Endothelial cell of umbilical vein (primary cell): ENCODE measurements around the gene CDH15. TPM values are rescaled to one million over a fixed set of nuclear protein-coding genes. Genes with fewer than 3 reads are reported as not detected.
"Not testable (repeated sequence)": the region's sequence is repeated elsewhere in the genome, so short reads cannot be mapped to it uniquely, and the experiment has no call there.

Source experiments
- BruUV-seq: library from RNA; stranded (reverse); fragments of 400-500 nt; replicated peaks from 2 replicates; lab custom pipeline; 2021; lab: Mats Ljungman, UMichigan
- CTCF ChIA-PET: fragments of 300-600, 350-600 bp; sonication (Branson Sonifier 250); formaldehyde crosslinking; loops from one replicate; lab custom pipeline; 2021; ENCODE audit warnings: antibody characterized with exemption, inconsistent platforms; lab: Charles Lee
- POLR2A ChIA-PET: fragments of 300-600, 350-600 bp; sonication (Branson Sonifier 250); formaldehyde crosslinking; loops from one replicate; lab custom pipeline; 2021; ENCODE audit warnings: antibody characterized with exemption, inconsistent platforms; lab: Charles Lee
- DNase-seq: peaks from one replicate; pipeline ENCODE4 v3.0.0-alpha.2; 2011; ENCODE audit warnings: low read depth, low spot score
- FAIRE-seq: peaks from 2 replicates; lab custom pipeline; 2011; peaks lifted over from hg19 to GRCh38; lab: Jason Lieb, UNC
- H2AFZ ChIP-seq: 2 replicates; pipeline ENCODE4 v1.6.0; 2012; ENCODE audit warnings: low read depth, low read length, control low read depth, inconsistent platforms
- H3K27ac ChIP-seq: 2 replicates; pipeline ENCODE4 v1.5.1; 2011; ENCODE audit warnings: low read depth, mild to moderate bottlenecking, control low read depth, low read length, moderate library complexity; ENCODE audit not compliant: insufficient read depth
- H3K27me3 ChIP-seq, 2 experiments: 2 replicates each; pipeline versions ENCODE4 v1.6.0 to v1.6.1; 2011; ENCODE audit warnings: low read length in 2 of 2, mixed read lengths in 1 of 2; ENCODE audit not compliant: control insufficient read depth in 2 of 2, insufficient read depth in 2 of 2
- H3K36me3 ChIP-seq, 2 experiments: 2 replicates in 1 of 2; 3 replicates in 1 of 2; pipeline ENCODE4 v1.5.1; 2011; ENCODE audit warnings: low read length in 2 of 2, mild to moderate bottlenecking in 1 of 2, moderate library complexity in 1 of 2; ENCODE audit not compliant: control insufficient read depth in 2 of 2, insufficient read depth in 2 of 2; ENCODE audit errors: extremely low read depth in 1 of 2
- H3K4me1 ChIP-seq: 3 replicates; pipeline ENCODE4 v1.5.1; 2011; ENCODE audit warnings: mild to moderate bottlenecking, low read length; ENCODE audit not compliant: control insufficient read depth, insufficient read depth; ENCODE audit errors: extremely low read depth
- H3K4me2 ChIP-seq: 2 replicates; pipeline ENCODE4 v1.6.1; 2011; ENCODE audit warnings: low read length, control low read depth, mixed read lengths; ENCODE audit not compliant: insufficient read depth
- H3K4me3 ChIP-seq, 3 experiments: fragments of 200-600 bp in 1 of 3; sonication (generic), shearing (Covaris generic) in 1 of 3; replicated peaks in 1 of 3; 2 replicates each; pipeline ENCODE4 v1.5.1; 2011 to 2016; ENCODE audit warnings: control low read depth in 3 of 3, low read length in 3 of 3, mild to moderate bottlenecking in 2 of 3, inconsistent platforms in 1 of 3, low read depth in 1 of 3, moderate library complexity in 1 of 3; ENCODE audit not compliant: insufficient read depth in 1 of 3
- H3K79me2 ChIP-seq: 2 replicates; pipeline ENCODE4 v1.6.0; 2012; ENCODE audit warnings: low read length, inconsistent platforms; ENCODE audit not compliant: control insufficient read depth, insufficient read depth
- H3K9ac ChIP-seq: replicated peaks from 2 replicates; pipeline ENCODE3; 2011; ENCODE audit warnings: low read length, control low read depth; ENCODE audit not compliant: insufficient read depth; ENCODE audit errors: extremely low read depth
- H3K9me1 ChIP-seq: replicated peaks from 3 replicates; pipeline ENCODE4 v1.6.0; 2011; ENCODE audit warnings: mild to moderate bottlenecking, low read length; ENCODE audit not compliant: control insufficient read depth, insufficient read depth; ENCODE audit errors: extremely low read depth
- H3K9me3 ChIP-seq: replicated peaks from 2 replicates; pipeline ENCODE4 v1.5.1; 2012; ENCODE audit warnings: low read length, inconsistent platforms; ENCODE audit not compliant: control insufficient read depth, insufficient read depth
- H4K20me1 ChIP-seq: replicated peaks from 2 replicates; pipeline ENCODE3; 2011; ENCODE audit warnings: mild to moderate bottlenecking, low read length; ENCODE audit not compliant: control insufficient read depth, insufficient read depth; ENCODE audit errors: extremely low read depth
- EZH2 ChIP-seq: IDR thresholded peaks from 2 replicates; pipeline ENCODE4 v1.6.1; 2012; ENCODE audit warnings: borderline replicate concordance, low read depth, mild to moderate bottlenecking, moderate library complexity, low read length, inconsistent platforms; ENCODE audit not compliant: severe bottlenecking
- FOS ChIP-seq: IDR thresholded peaks from 2 replicates; pipeline ENCODE4 v1.6.1; 2011; ENCODE audit warnings: mild to moderate bottlenecking, low read length, moderate library complexity, borderline replicate concordance; ENCODE audit not compliant: insufficient read depth
- GATA2 ChIP-seq: IDR thresholded peaks from 2 replicates; pipeline ENCODE4 v1.7.0; 2011; ENCODE audit warnings: low read depth, mild to moderate bottlenecking, moderate library complexity, mixed read lengths, low read length; ENCODE audit not compliant: insufficient read length, insufficient read depth
- JUN ChIP-seq: IDR thresholded peaks from 2 replicates; pipeline ENCODE4 v1.6.1; 2011; ENCODE audit warnings: borderline replicate concordance, low read depth; ENCODE audit not compliant: insufficient read length, insufficient read depth
- MYC ChIP-seq: IDR thresholded peaks from one replicate; pipeline ENCODE4 v1.6.1; 2011; ENCODE audit warnings: mild to moderate bottlenecking, low read depth, low read length
- POLR2A ChIP-seq: IDR thresholded peaks from 2 replicates; pipeline ENCODE4 v1.6.1; 2012; ENCODE audit warnings: low read depth, mild to moderate bottlenecking, control low read depth, low read length
- POLR2AphosphoS5 ChIP-seq: IDR thresholded peaks from 2 replicates; pipeline ENCODE4 v1.6.1; 2012; ENCODE audit warnings: low read depth, mild to moderate bottlenecking, control low read depth, low read length, moderate library complexity; ENCODE audit not compliant: insufficient read depth
- dilution Hi-C: fragments of 300-500 bp; cut with MboI; formaldehyde crosslinking; loops from one replicate; pipeline ENCODE4 v1.15.0; 2019; ENCODE audit warnings: low sequenced_read_pairs; ENCODE audit not compliant: extremely low pct_ligation_motif_present
- intact Hi-C: fragments of 100-400 bp; cut with micrococcal nuclease; formaldehyde crosslinking; loops from one replicate; pipeline ENCODE4 v1.10.0; 2022
- polyA plus RNA-seq, 4 experiments: library from polyadenylated mRNA; depleted of rRNA in 3 of 4; stranded (reverse) in 3 of 4; unstranded in 1 of 4; fragments of >200 nt; gene quantifications; 2 replicates each; pipeline versions ENCODE4 v1.2.1 to v1.2.3, GENCODE V29; 2011 to 2012; ENCODE audit warnings: missing spikeins in 1 of 4
- total RNA-seq: library from RNA; stranded (reverse); gene quantifications from 2 replicates; pipeline ENCODE4 v1.2.3, GENCODE V29; 2021
- TF ChIP-seq, protein P1 (sequence below): IDR thresholded peaks from 2 replicates; pipeline ENCODE4 v1.6.1; 2011; ENCODE audit not compliant: insufficient read depth, insufficient read length
- TF ChIP-seq, protein P2 (sequence below), 2 donors: IDR thresholded peaks; 1 replicate in 1 of 2; 2 replicates in 1 of 2; pipeline ENCODE4 v1.5.1; 2011; ENCODE audit warnings: low read length in 2 of 2, mild to moderate bottlenecking in 2 of 2, moderate library complexity in 2 of 2, control low read depth in 1 of 2, inconsistent platforms in 1 of 2, low read depth in 1 of 2; ENCODE audit not compliant: insufficient read depth in 1 of 2; ENCODE audit errors: extremely low read depth in 1 of 2

The CDH15 gene
- total and polyA plus RNA-seq, 2 donors (not counting 3 experiments of a cell fraction or from before 2014, with no cell fraction given) = 0.44 TPM; not detected in 1

DNA sequence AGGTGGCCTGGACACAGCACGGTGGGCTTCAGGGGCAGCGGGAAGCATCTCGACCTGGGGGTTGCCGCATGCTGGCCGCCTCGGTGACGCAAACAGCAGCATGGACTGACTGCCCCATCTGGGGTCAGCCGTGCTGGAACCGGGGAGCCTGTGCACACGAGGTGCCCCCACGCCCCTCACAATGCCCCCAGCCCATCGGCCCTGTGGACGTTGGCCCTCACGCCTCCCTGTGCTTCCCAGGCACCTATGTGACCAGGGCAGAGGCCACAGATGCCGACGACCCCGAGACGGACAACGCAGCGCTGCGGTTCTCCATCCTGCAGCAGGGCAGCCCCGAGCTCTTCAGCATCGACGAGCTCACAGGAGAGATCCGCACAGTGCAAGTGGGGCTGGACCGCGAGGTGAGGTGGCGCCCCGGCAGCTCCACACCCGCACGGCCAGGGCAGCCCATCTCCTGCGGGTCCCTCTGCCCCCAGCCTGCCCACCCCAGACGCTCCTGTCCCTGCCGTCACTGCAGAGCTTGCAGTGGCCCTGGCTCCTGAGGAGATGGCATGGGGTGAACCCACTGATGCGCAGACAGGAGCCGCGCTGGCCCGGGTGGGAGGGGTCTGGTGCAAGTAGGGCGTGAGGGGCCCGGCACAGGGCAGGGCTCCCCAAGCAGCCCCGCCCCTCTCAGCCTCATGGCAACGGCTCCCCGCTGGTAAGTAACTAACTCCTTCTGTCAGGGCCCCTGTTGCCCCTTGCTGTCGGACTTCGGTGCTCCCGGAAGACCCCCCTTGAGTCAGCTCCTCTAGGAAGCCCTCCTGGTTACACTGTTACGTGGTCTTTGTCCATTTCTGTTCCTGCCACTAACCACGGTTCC lies 13.6 kb downstream of the CDH15 start:
- intact Hi-C loops (no loop called here), dilution Hi-C loops (no loop called here)
- FAIRE-seq (no peak), DNase-seq (no peak)
- Histone ChIP-seq H3K9me3 (no peaks in the 10 kb centered on the region), H3K27me3 (peaks cover 0 to 4% of the 10 kb centered on the region in 2 experiments), H4K20me1 (no peaks in the 10 kb centered on the region), H3K79me2 (no peaks in the 10 kb centered on the region), H3K27ac (no peak overlapping the region), H3K9me1 (no peaks in the 10 kb centered on the region), H3K9ac (no peak overlapping the region), H2AFZ (no peak overlapping the region), H3K4me3 (no peak overlapping the region), H3K4me1 (no peaks in the 10 kb centered on the region), H3K36me3 (no peaks in the 10 kb centered on the region), H3K4me2 (no peak overlapping the region)
- CTCF ChIA-PET = interaction anchor here (1.4 to 1.8 kb wide), 2 partner anchors 8 to 11 kb away, joined by 4 read pairs; no protein-coding TSS in a partner anchor
- POLR2A ChIA-PET = no interaction called here
- BruUV-seq = no TSS peak
- TF ChIP-seq POLR2A (no peak), FOS (no peak), MYC (no peak), POLR2AphosphoS5 (no peak), EZH2 (no peak), GATA2 (no peak), JUN (no peak)
- TF ChIP-seq, protein P1, sequence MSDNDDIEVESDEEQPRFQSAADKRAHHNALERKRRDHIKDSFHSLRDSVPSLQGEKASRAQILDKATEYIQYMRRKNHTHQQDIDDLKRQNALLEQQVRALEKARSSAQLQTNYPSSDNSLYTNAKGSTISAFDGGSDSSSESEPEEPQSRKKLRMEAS = no peak
- TF ChIP-seq, protein P2, sequence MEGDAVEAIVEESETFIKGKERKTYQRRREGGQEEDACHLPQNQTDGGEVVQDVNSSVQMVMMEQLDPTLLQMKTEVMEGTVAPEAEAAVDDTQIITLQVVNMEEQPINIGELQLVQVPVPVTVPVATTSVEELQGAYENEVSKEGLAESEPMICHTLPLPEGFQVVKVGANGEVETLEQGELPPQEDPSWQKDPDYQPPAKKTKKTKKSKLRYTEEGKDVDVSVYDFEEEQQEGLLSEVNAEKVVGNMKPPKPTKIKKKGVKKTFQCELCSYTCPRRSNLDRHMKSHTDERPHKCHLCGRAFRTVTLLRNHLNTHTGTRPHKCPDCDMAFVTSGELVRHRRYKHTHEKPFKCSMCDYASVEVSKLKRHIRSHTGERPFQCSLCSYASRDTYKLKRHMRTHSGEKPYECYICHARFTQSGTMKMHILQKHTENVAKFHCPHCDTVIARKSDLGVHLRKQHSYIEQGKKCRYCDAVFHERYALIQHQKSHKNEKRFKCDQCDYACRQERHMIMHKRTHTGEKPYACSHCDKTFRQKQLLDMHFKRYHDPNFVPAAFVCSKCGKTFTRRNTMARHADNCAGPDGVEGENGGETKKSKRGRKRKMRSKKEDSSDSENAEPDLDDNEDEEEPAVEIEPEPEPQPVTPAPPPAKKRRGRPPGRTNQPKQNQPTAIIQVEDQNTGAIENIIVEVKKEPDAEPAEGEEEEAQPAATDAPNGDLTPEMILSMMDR (IDR thresholded peaks at IDR 0.05; ENCODE audit: extremely low read depth in 1 of 2, insufficient read depth in 1 of 2, low read depth in 1 of 2, low read length in 2 of 2) = no peak

DNA sequence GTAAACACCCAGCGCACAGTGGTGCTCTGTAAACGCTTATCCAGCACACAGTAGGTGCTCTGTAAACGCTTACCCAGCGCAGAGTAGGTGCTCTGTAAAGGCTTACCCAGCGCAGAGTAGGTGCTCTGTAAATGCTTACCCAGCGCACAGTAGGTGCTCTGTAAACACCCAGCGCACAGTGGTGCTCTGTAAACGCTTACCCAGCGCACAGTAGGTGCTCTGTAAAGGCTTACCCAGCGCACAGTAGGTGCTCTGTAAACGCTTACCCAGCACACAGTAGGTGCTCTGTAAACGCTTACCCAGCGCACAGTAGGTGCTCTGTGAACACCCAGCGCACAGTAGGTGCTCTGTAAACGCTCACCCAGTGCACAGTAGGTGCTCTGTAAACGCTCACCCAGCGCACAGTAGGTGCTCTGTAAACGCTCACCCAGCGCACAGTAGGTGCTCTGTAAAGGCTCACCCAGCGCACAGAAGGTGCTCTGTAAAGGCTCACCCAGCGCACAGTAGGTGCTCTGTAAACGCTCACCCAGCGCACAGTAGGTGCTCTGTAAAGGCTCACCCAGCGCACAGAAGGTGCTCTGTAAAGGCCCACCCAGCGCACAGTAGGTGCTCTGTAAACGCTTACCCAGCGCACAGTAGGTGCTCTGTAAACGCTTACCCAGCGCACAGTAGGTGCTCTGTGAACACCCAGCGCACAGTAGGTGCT lies 14.5 kb downstream of the CDH15 start:
- CTCF ChIA-PET = interaction anchor here (1.4 kb wide), 1 partner anchor 12 kb away, joined by 4 read pairs; no protein-coding TSS in a partner anchor
- H3K9me1 ChIP-seq, H2AFZ ChIP-seq, H3K36me3 ChIP-seq, POLR2A ChIA-PET, H3K27me3 ChIP-seq, H3K9ac ChIP-seq, H3K4me1 ChIP-seq, H4K20me1 ChIP-seq, H3K27ac ChIP-seq, H3K9me3 ChIP-seq, BruUV-seq, H3K79me2 ChIP-seq, H3K4me3 ChIP-seq, FAIRE-seq, H3K4me2 ChIP-seq, intact Hi-C loops, dilution Hi-C loops, DNase-seq: not testable (repeated sequence)
